Measurements from ENCODE around the gene CDYL.
"Not testable (repeated sequence)": the region's sequence is repeated elsewhere in the genome, so short reads cannot be mapped to it uniquely, and the experiment has no call there.

Gene CDYL

DNA sequence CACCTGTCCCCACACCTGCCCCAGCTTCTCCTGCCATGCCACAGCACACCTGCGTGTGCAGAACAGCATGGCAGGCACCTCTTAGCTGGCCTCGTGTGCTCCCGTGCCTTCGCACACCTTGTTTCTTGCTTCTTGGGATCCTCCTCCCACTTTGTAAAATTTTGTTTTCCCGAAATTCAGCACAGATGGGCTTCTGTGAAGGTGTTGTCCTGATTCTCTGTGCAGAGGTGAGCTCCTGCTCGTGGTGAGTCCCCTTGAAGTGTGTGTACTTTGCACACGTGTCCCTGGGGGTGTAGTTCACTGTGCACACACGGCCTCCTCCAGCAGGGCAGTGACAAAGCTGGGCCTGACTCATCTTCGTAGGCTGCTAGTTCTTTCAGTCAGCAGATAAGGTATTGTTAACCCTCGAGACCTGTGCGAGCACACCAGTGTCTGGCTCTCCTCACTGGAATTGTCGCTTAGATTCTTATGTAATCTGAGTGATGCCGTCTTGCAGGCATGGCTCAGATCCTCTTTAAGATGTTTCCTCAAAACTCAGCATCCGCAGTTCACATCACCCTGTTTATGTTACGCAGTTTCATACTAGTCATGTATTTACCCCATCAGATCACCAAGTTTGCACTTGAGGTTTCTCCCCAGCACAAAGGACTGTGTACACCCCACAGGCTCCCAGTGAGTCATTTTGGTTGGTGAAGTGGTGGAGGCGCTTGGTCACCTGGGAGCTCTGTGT is 77.7 kb downstream of the CDYL start:
- no peak for DNase-seq (ENCODE audit: extremely low read depth, low read depth)
- no peak overlapping the region for H3K4me3 ChIP-seq (replicated peaks; ENCODE audit: low read depth, low read length)
- TF ChIP-seq, protein P1, sequence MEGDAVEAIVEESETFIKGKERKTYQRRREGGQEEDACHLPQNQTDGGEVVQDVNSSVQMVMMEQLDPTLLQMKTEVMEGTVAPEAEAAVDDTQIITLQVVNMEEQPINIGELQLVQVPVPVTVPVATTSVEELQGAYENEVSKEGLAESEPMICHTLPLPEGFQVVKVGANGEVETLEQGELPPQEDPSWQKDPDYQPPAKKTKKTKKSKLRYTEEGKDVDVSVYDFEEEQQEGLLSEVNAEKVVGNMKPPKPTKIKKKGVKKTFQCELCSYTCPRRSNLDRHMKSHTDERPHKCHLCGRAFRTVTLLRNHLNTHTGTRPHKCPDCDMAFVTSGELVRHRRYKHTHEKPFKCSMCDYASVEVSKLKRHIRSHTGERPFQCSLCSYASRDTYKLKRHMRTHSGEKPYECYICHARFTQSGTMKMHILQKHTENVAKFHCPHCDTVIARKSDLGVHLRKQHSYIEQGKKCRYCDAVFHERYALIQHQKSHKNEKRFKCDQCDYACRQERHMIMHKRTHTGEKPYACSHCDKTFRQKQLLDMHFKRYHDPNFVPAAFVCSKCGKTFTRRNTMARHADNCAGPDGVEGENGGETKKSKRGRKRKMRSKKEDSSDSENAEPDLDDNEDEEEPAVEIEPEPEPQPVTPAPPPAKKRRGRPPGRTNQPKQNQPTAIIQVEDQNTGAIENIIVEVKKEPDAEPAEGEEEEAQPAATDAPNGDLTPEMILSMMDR (IDR thresholded peaks at IDR 0.05; ENCODE audit: low read depth, low read length, missing control alignments) = no peak

DNA sequence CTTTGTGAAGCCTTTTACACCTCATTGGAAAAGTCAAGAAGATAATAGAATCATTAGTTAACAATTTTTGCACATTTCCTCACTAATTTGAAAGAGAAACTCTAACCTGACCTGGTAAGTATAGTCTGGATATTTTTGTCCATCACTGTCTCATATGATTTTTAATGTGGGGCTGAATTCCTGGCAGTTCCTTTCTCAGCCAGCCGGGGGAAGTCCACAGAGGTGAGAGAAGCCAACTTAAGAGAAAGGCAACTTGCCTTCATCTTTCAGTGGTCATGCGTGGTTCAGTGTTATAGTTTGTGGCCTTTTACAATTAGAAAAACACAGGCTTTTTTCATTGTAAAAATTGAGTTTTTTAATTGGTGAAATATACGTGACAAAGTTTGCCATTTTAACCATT is 80.6 kb downstream of the CDYL start:
- no peak for DNase-seq (ENCODE audit: extremely low read depth, low read depth)
- H3K4me3 ChIP-seq (replicated peaks; ENCODE audit: low read depth, low read length) = no peak overlapping the region
- TF ChIP-seq, protein P1 (IDR thresholded peaks at IDR 0.05; ENCODE audit: low read depth, low read length, missing control alignments) = no peak

DNA sequence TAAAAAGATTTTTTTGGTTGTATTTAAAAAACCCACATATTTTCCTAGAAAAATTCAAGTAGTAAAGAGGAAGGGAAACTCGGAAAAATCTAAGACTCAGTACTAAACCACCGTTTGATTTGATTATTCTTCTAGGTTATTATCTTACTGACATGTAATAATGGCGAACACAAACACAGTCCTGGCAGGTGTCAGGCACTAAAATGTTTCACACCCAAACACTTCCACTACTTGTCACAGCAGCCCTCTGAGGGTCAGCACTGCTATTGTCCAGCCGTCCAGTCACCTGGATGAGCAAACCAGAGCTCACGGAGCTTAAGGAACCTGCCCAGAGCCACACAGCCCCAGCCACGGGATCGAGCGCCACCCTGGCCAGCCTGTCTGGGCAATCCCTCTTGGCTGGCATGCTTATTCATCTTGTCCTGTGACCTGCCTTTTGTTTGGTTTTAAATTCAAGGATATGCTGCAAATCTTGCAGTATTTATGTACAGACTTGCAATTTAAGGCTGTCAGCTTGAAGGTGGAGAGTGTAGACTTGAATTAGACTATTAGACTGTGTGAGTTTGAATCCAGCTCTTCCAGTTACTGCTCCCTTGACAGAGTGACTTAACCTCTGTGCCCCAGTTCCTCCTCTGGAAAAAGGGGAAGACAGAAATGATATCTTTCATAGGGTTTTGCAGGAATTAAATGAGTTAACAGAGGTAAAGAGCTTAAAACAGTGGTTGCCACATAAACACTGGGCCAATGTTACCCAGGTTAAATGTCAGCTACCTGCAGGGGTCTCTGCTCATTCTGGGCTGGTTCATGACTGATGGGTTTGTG is 82.2 kb downstream of the CDYL start:
- no peak for DNase-seq (ENCODE audit: extremely low read depth, low read depth)
- TF ChIP-seq, protein P1 (IDR thresholded peaks at IDR 0.05; ENCODE audit: low read depth, low read length, missing control alignments) = no peak
- no peak overlapping the region for H3K4me3 ChIP-seq (replicated peaks; ENCODE audit: low read depth, low read length)

DNA sequence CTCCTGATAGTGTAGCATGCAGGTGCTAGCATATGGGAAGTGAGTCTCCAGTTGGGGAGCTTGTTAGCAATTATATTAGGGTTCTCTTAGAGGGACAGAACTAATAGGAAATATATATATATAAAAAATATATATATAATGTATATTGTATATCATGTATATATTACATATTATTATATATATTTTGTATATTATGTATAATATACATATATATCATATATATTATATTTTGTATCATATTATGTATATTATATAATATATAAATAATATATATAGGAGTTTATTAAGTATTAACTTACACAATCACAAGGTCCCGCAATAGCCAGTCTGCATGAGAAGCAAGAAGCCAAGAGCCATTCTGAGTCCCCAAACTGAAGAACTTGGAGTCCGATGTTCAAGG is 84.2 kb downstream of the CDYL start:
- no peak for DNase-seq (ENCODE audit: extremely low read depth, low read depth)
- no peak overlapping the region for H3K4me3 ChIP-seq (replicated peaks; ENCODE audit: low read depth, low read length)
- TF ChIP-seq, protein P1 (IDR thresholded peaks at IDR 0.05; ENCODE audit: low read depth, low read length, missing control alignments) = no peak

DNA sequence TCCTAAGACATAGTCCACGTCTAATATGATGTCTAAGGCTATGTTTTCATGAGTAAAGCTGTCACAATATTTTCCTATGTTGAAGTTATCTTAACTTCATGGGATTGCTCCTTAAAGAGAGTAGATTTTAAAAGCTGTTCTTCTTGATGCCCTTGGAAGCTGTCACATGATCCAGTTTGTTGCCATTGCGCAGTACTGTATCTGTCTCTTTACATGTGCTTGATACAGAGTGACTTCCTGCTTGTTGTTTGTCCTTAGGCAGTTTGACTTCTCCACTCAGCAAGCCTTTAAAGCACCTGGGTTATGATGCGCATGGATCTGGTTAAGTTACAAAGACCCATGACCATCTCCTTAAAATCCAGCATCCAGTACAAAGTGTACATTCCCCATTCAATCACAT is 85.4 kb downstream of the CDYL start:
- no peak for DNase-seq (ENCODE audit: extremely low read depth, low read depth)
- TF ChIP-seq, protein P1 (IDR thresholded peaks at IDR 0.05; ENCODE audit: low read depth, low read length, missing control alignments) = no peak
- no peak overlapping the region for H3K4me3 ChIP-seq (replicated peaks; ENCODE audit: low read depth, low read length)

DNA sequence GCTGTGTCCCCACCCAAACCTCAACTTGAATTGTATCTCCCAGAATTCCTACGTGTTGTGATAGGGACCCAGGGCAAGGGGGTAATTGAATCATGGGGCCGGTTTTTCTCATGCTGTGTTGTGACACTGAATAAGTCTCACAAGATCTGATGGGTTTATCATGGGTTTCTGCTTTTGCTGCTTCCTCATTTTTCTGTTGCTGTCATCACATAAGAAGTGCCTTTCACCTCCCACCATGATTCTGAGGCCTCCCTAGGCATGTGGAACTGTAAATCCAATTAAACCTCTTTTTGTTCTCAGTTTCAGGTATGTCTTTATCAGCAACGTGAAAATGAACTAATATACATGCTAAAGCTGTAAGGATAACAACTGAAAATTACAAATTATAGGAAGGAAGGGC is 88.3 kb downstream of the CDYL start:
- TF ChIP-seq, protein P1 (IDR thresholded peaks at IDR 0.05; ENCODE audit: low read depth, low read length, missing control alignments) = no peak

DNA sequence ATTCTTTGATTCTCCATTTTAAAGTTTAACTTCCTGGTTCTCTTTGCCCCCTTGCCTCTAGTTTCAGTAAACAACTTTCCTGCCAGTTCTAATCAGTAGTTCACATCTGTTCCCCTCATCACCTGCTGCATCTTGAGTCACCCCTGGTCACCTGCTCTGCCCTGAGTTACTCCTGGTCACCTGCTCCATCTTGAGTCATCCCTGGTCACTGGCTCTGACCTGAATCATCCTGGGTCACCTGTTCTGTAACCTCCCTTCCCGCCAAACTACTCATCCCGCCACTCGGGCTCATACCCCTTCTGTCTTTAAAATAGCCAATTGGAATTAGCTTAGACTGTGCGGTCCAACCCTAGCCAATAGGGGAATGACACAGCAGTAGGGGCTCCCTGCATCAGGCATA is 88.8 kb downstream of the CDYL start:
- not testable (repeated sequence) for DNase-seq (ENCODE audit: extremely low read depth, low read depth)

More for the DNA sequence above, 88.3 kb downstream of the CDYL start:
- no peak for DNase-seq (ENCODE audit: extremely low read depth, low read depth)
- H3K4me3 ChIP-seq (replicated peaks; ENCODE audit: low read depth, low read length) = no peak overlapping the region

More for the DNA sequence above, 88.8 kb downstream of the CDYL start:
- not testable (repeated sequence) for H3K4me3 ChIP-seq (replicated peaks; ENCODE audit: low read depth, low read length)
